HepG2 (cell line): ENCODE results near the gene RGS6. TPM values are rescaled to one million over a fixed set of nuclear protein-coding genes. Genes with fewer than 3 reads are reported as not detected.

Experiments
- ATAC-seq: fragments of 200-7000 bp; cut with Tn5 transposase; 3 replicates; pipeline ENCODE4 v1.9.1; 2020; ENCODE audit warnings: mild to moderate bottlenecking, moderate library complexity
- BruUV-seq: library from RNA; stranded (reverse); fragments of 400-500 nt; replicated peaks from 2 replicates; lab custom pipeline; 2021; lab: Mats Ljungman, UMichigan
- CTCF ChIA-PET: fragments of 300-600 bp; formaldehyde crosslinking; extraction: SDS; loops from one replicate; lab custom pipeline; 2021; ENCODE audit warnings: low total read pairs, inconsistent platforms, low intra/inter-chr PET ratio; lab: Yijun Ruan, JAX
- POLR2A ChIA-PET: fragments of 350-600 bp; sonication (Branson Sonifier 250); formaldehyde crosslinking; loops from one replicate; lab custom pipeline; 2020; ENCODE audit warnings: antibody characterized with exemption, inconsistent platforms; lab: Yijun Ruan, JAX
- DNase-seq: peaks from one replicate; pipeline ENCODE4 v3.0.0-alpha.2; 2015; ENCODE audit warnings: low spot score
- FAIRE-seq: peaks from 3 replicates; lab custom pipeline; 2011; peaks lifted over from hg19 to GRCh38; lab: Jason Lieb, UNC
- H2AFZ ChIP-seq: one replicate; pipeline ENCODE4 v1.6.1; 2011; ENCODE audit warnings: low read length, inconsistent platforms
- H3K27ac ChIP-seq: fragments of 300-600 bp; 3 replicates; pipeline ENCODE4 v1.8.0; 2011; ENCODE audit warnings: mixed run types, mild to moderate bottlenecking, mixed read lengths, low read length, inconsistent platforms; ENCODE audit not compliant: insufficient read depth; ENCODE audit errors: extremely low read length
- H3K27me3 ChIP-seq, 2 experiments: fragments of 200-600 bp in 1 of 2; 2 replicates in 1 of 2; 3 replicates in 1 of 2; pipeline versions ENCODE4 v1.6.0 to v1.8.0; 2011; ENCODE audit warnings: low read length in 2 of 2, mild to moderate bottlenecking in 2 of 2, moderate library complexity in 2 of 2, inconsistent platforms in 1 of 2; ENCODE audit not compliant: insufficient read depth in 2 of 2, control insufficient read depth in 1 of 2
- H3K36me3 ChIP-seq, 2 experiments: fragments of 200-600 bp in 1 of 2; replicated peaks in 1 of 2; 2 replicates in 1 of 2; 3 replicates in 1 of 2; pipeline versions ENCODE4 v1.5.1 to v1.8.0; 2011; ENCODE audit warnings: low read length in 2 of 2, inconsistent platforms in 1 of 2; ENCODE audit not compliant: insufficient read depth in 2 of 2, control insufficient read depth in 1 of 2
- H3K4me1 ChIP-seq: 2 replicates; pipeline ENCODE4 v1.5.1; 2012; ENCODE audit warnings: low read length, inconsistent platforms; ENCODE audit not compliant: insufficient read depth
- H3K4me2 ChIP-seq: 2 replicates; pipeline ENCODE4 v1.6.0; 2011; ENCODE audit warnings: low read depth, low read length, inconsistent platforms
- H3K4me3 ChIP-seq, 3 experiments: fragments of 200-600 bp in 1 of 3; sonication (generic), shearing (Covaris generic) in 1 of 3; replicated peaks in 1 of 3; 2 replicates each; pipeline ENCODE4 v1.5.1; 2011 to 2016; ENCODE audit warnings: low read length in 3 of 3, inconsistent platforms in 2 of 3, low read depth in 2 of 3, mild to moderate bottlenecking in 2 of 3, control low read depth in 1 of 3, mixed read lengths in 1 of 3; ENCODE audit not compliant: insufficient read depth in 1 of 3
- H3K79me2 ChIP-seq: one replicate; pipeline ENCODE4 v1.6.1; 2011; ENCODE audit warnings: low read length, inconsistent platforms; ENCODE audit not compliant: insufficient read depth
- H3K9ac ChIP-seq: 2 replicates; pipeline ENCODE4 v1.6.0; 2011; ENCODE audit warnings: mild to moderate bottlenecking, low read depth, low read length, inconsistent platforms; ENCODE audit not compliant: insufficient read depth
- H3K9me3 ChIP-seq: 2 replicates; pipeline ENCODE4 v1.5.1; 2012; ENCODE audit warnings: mild to moderate bottlenecking, low read length
- H4K20me1 ChIP-seq: 2 replicates; pipeline ENCODE4 v1.6.0; 2011; ENCODE audit warnings: inconsistent platforms, mild to moderate bottlenecking, low read length, moderate library complexity; ENCODE audit not compliant: insufficient read depth
- ATF7-NPFF ChIP-seq: sonication (generic); formaldehyde crosslinking; IDR thresholded peaks from 2 replicates; pipeline ENCODE4 v1.8.1; 2023; ENCODE audit warnings: mild to moderate bottlenecking, low read depth, missing genetic modification reagents, moderate library complexity
- ISX ChIP-seq: sonication (generic); formaldehyde crosslinking; conservative IDR thresholded peaks from 2 replicates; pipeline ENCODE4 v1.5.0; 2020; ENCODE audit warnings: missing genetic modification reagents
- KIAA2018 ChIP-seq: sonication (generic); formaldehyde crosslinking; IDR thresholded peaks from 2 replicates; pipeline ENCODE4 v1.5.0; 2020; ENCODE audit warnings: mild to moderate bottlenecking, missing genetic modification reagents, borderline replicate concordance
- MED13 ChIP-seq: sonication (generic); formaldehyde crosslinking; IDR thresholded peaks from 2 replicates; pipeline ENCODE4 v1.5.0; 2020; ENCODE audit warnings: missing genetic modification reagents
- NCOA2 ChIP-seq: sonication (generic); formaldehyde crosslinking; IDR thresholded peaks from 2 replicates; pipeline ENCODE4 v1.8.0; 2022; ENCODE audit warnings: inconsistent platforms
- PREB ChIP-seq: sonication (generic); formaldehyde crosslinking; IDR thresholded peaks from 2 replicates; pipeline ENCODE4 v1.4.0; 2020; ENCODE audit warnings: missing genetic modification reagents
- REPIN1 ChIP-seq: sonication (generic); formaldehyde crosslinking; IDR thresholded peaks from 2 replicates; pipeline ENCODE4 v1.8.0; 2022; ENCODE audit warnings: missing genetic modification reagents, low read depth, mild to moderate bottlenecking, borderline replicate concordance
- THAP9 ChIP-seq: sonication (generic); formaldehyde crosslinking; IDR thresholded peaks from 2 replicates; pipeline ENCODE4; 2020; ENCODE audit warnings: missing genetic modification reagents, mild to moderate bottlenecking, borderline replicate concordance
- ZNF546 ChIP-seq: sonication (generic); formaldehyde crosslinking; conservative IDR thresholded peaks from 2 replicates; pipeline ENCODE4 v1.8.1; 2023; ENCODE audit warnings: mild to moderate bottlenecking, missing genetic modification reagents
- ZSCAN25 ChIP-seq: sonication (generic); formaldehyde crosslinking; IDR thresholded peaks from 2 replicates; pipeline ENCODE4 v1.8.0; 2022; ENCODE audit warnings: mild to moderate bottlenecking, missing genetic modification reagents
- WGBS: methylation state at CpG from one replicate; pipeline ENCODE4 v1.1.6; 2017; ENCODE audit warnings: low lambda C conversion rate; 5-methylcytosine and 5-hydroxymethylcytosine counted together
- in situ Hi-C: cut with HindIII; loops from 2 replicates; pipeline ENCODE4 v1.10.0; 2017; ENCODE audit warnings: low pct_unique_long_range_greater_than_20kb; ENCODE audit not compliant: extremely low pct_ligation_motif_present
- intact Hi-C: fragments of 100-400 bp; cut with micrococcal nuclease; formaldehyde crosslinking; loops from one replicate; pipeline ENCODE4 v1.10.0; 2022; ENCODE audit not compliant: unreplicated experiment
- polyA plus RNA-seq, 8 experiments: library from polyadenylated mRNA; depleted of rRNA in 3 of 8; stranded (reverse) in 7 of 8; unstranded in 1 of 8; fragments of >200 nt; fragmentation: Illumina TruSeq in 4 of 8; extraction: Trizol in 4 of 8; gene quantifications; 2 replicates each; pipeline versions ENCODE4 v1.2.1 to v1.2.3, GENCODE V29; 2011 to 2016; ENCODE audit warnings: low read depth in 4 of 8, missing spikeins in 1 of 8, mixed read lengths in 1 of 8; ENCODE audit not compliant: insufficient read depth in 1 of 8
- total RNA-seq, 5 experiments: library from RNA; depleted of rRNA; stranded (reverse); fragments of >200 nt; fragmentation: Illumina TruSeq; extraction: Trizol; gene quantifications; 2 replicates each; pipeline ENCODE4 v1.2.3, GENCODE V29; 2016; ENCODE audit warnings: low read depth in 1 of 5
- TF ChIP-seq, protein P1 (sequence below): sonication (generic); formaldehyde crosslinking; IDR thresholded peaks from 2 replicates; pipeline ENCODE4 v1.4.0; 2020; ENCODE audit warnings: missing genetic modification reagents

Gene RGS6
- total and polyA plus RNA-seq, 2 of the 13 experiments (the other 11 are each of a cell fraction or from before 2014, with no cell fraction given): not detected

DNA sequence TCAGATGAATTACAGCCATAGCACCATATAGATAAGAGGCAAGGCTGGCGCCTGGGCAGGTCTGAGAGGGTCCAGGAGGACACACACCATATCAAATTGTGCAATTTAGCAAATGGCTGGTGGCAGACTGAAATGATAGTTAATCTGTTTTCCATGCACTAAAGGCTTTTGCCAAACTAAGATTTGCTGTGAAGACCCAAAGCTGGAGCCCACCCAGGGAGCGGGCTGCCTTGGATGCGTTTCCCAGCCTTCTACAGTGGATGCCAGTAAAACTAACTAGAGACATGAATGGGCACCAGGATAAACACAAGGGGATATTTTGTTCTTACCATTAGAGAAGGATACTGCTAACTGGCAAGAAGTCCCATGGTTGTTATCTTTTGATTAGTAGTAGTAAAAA, 486.6 kb downstream of the RGS6 start:
- 74% methylated on average over 3 of the region's 3 CpGs for WGBS
- FAIRE-seq (no peak), DNase-seq (no peak), ATAC-seq (no peak)
- ChIA-PET CTCF (no interaction called here), POLR2A (no interaction called here)
- no TSS peak for BruUV-seq
- Histone ChIP-seq H3K27me3 (no peaks in the 10 kb centered on the region), H3K9ac (no peak overlapping the region), H3K27ac (no peak overlapping the region), H3K4me2 (no peak overlapping the region), H3K79me2 (no peaks in the 10 kb centered on the region), H3K9me3 (no peaks in the 10 kb centered on the region), H3K4me1 (no peaks in the 10 kb centered on the region), H3K36me3 (no peaks in the 10 kb centered on the region), H2AFZ (no peak overlapping the region), H3K4me3 (no peak overlapping the region), H4K20me1 (no peaks in the 10 kb centered on the region)
- intact Hi-C loops (no loop called here), in situ Hi-C loops (no loop called here)
- TF ChIP-seq ISX: no peak
- no peak for TF ChIP-seq ZSCAN25 (CRISPR knock-in tag)
- no peak for TF ChIP-seq PREB (CRISPR knock-in tag)
- TF ChIP-seq, protein P1, sequence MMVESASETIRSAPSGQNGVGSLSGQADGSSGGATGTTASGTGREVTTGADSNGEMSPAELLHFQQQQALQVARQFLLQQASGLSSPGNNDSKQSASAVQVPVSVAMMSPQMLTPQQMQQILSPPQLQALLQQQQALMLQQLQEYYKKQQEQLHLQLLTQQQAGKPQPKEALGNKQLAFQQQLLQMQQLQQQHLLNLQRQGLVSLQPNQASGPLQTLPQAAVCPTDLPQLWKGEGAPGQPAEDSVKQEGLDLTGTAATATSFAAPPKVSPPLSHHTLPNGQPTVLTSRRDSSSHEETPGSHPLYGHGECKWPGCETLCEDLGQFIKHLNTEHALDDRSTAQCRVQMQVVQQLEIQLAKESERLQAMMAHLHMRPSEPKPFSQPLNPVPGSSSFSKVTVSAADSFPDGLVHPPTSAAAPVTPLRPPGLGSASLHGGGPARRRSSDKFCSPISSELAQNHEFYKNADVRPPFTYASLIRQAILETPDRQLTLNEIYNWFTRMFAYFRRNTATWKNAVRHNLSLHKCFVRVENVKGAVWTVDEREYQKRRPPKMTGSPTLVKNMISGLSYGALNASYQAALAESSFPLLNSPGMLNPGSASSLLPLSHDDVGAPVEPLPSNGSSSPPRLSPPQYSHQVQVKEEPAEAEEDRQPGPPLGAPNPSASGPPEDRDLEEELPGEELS: no peak
- no peak for TF ChIP-seq ATF7-NPFF (CRISPR knock-in tag)
- no peak for TF ChIP-seq MED13 (CRISPR knock-in tag)
- no peak for TF ChIP-seq NCOA2
- no peak for TF ChIP-seq ZNF546
- no peak for TF ChIP-seq KIAA2018
- no peak for TF ChIP-seq REPIN1 (CRISPR knock-in tag)
- TF ChIP-seq THAP9 (CRISPR knock-in tag): no peak
